GF-D8 (cell line): Measurements from ENCODE around the gene CFAP100.

Source experiments
- DNase-seq: peaks from one replicate; lab custom pipeline; 2025; lab: John Stamatoyannopoulos, UW

CFAP100 gene

DNA sequence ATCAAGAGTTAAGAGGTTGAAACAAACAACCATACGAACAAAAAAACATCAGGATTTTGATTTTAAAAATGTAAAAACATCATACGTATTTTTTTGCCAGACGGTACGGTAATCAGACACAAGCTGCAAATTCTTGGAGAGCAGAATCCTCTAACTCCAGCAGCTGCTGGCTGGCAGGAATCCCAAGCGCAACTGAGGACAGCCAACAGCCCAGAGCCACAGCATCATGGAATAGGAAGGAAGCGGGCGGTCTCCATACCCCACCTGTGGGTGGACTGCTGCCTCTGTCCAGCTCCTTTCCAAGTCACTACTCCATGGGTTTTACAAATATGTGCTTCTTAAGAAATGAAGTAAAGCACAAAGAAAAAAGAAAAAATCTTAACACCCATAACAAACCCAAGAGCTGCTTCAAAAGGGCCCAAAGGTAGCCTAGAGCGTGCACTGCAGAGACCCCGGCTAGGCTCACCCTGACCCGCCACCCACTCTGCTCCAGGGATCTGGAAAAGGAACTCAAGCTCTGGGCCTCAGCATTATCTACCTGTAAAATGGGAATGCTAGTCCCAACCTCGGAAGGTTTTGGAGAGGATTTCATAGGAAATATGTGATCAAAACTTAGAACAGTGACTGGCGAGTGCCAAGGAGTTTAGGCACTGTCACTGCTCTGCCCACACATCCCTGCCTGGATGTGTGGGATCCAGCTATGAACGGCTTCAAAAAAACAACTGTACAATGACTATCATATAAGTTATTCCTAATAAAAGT lies 47.6 kb downstream of the CFAP100 start:
- no peak for DNase-seq

DNA sequence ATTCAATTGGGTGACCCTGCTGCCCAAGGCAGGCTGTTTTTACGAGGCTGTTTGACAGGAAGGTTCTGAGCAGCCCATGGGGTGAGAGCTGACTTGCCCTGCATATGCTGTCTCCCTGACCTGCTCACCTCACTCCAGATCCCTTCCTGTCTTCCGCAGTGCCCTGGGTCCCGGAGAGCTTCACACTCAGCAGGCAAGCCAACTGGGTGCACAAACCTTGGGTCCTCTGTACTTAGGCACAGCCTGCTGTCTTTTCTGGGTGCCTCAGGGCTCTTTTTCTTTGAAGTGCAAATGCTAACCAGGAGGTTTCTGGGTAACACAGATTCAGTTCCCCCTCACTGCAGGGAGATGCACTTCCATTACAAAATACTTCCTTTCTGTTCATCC lies 48.1 kb downstream of the CFAP100 start:
- DNase-seq, result no peak

DNA sequence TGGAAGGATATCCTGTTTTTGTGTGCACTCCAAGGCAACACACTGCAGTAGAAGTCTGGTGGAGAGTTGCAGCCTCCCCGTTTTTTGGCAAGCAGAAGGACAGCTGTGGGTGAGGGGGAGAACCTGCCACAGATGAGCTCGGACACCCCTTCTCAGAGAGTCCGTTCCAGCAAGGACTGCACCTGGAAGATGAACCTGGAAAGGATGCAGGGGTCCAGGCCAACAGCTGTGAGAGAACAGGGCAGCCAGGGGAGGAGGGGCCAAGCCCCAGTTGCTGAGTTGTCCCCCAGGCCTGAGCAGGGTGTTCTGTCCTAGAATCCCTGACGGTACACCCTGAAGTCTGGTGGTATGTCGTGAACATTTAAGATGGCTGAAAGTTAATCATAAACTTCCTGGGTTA lies 50.8 kb downstream of the CFAP100 start:
- DNase-seq, result no peak

DNA sequence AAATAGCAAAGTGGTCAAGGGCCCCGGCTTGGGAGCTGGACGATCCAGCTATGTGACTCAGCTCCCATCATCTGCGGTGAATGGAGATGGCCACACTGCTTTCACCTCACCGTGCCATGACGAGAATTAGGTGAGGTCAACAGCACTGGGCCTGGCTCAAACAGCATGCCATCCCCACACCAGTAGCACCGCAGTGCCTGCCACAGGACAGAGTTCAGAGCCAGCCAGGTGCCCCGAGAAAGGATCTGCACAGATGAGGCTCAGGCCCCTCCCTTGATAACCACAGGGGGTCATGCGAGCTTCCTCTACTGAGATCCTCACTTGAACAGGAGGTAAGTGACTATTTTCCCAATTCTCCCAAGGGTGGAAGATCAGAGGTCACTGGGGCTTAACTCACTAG lies 51.6 kb downstream of the CFAP100 start:
- DNase-seq, result no peak

DNA sequence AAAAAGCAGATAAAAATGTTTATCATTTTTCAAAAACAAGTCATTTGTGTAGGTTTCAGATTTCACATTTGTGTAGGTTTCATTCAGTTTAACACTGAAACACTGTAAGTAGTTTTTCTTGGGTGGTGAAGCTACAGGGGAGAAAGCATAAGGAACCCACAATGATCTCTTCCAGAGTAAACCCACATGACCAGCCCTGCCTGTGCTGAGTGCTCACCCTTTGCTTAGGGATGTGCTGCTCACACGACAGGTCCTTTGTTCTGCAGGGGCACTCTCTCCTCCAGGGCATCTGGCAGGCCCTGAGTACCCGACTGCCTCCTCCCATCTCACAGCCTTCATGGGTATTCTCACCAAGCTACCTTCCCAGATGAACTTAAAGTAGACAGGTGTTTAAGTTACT lies 52.1 kb downstream of the CFAP100 start:
- no peak for DNase-seq

DNA sequence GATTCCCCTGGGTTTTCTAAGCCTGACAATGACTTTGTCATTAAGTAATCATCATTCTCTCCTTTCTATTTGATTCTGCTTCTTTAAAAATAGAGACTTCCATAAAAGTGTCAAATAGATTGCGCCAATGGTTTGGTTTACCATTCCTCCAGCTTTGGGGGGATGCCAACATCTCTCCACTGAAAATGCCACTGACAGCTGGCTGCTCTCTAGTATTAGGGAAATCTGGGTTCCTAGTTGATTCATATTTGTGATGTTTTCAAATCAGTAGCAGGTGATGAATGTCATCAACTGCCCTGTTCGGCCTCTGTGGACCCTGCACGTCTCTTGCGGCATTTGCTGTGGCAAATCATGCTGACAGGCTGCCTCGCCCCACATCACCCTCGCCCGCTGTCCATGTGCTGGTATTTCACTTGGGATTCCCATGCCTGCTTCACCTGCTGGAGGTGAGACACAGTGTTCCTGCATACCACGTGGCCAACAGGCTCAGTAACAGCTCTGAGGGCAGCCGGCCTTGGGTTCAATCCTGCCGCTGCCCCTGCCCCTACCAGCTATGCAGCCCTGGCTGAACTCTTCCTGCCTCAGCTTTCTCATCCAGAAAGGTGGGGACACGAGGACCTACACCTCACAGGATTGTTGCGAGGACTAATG lies 52.9 kb downstream of the CFAP100 start:
- DNase-seq, result no peak

DNA sequence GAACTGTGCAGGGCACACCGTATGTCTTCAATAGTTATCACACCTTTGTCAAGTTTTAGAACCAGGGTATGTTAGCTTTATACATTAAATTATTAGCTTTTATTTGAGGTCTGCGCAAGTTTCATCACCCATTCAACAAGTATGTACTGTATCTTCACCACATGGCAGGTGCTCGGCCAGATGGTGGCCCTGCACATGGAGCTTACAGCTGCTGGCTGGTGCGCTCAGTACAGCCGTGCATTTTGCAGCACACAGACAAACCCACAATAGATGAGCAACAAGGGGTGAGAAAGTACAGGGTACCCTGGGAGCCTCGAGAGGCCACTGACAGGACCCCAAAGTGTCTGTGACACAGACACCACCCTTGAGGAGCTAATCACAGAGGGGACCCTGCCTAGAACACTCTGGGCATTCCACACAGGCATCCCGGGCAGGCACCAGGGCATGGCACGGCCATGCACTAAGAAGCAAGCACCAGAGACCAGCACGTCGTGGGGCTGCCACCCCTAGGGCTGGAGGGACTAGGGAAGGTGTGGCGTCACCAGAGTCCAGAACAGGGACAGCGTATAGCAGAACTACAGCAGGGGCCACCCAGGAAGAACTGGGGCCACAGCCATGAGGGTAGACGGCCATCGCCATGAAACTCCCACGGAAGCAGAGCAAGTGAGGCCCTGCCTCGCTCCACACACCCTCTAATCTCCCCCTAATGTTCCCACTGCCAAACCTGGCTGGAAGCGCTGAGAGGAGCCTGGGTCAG lies 53.6 kb downstream of the CFAP100 start:
- no peak for DNase-seq

DNA sequence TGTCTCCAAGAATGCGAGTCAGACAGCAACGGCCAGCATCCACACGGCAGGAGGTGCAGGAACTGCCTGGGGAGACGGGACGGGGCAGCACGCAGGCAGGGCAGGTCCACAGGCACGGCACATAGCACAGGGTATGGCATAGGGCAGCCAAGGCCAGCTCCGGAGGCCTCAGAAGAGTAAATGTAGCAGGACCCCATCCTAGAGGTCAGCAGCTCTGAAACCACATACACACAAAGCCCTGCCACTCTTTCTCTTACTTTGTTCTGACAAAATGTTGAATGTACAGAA lies 54.1 kb downstream of the CFAP100 start:
- no peak for DNase-seq

DNA sequence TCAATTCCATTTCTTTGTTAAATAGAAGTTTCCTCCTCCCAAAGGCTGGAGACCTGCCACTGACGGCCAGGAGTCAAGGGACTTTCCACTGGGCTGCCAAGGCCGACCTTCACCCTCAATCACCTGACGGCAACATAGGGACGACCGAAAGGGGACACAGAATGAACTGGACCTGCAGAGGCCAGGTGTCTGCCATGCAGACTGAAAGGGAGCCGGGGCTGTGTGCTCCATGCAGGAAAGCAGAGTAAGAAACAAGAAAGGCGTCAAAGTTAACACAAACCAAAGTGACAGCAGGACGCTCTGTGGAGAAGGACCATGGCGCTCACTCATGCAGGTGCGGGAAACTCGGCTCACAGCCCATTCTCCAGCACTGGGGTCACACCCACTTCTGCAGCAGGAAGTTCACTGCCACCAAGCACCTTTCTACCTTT lies 54.9 kb downstream of the CFAP100 start:
- no peak for DNase-seq

DNA sequence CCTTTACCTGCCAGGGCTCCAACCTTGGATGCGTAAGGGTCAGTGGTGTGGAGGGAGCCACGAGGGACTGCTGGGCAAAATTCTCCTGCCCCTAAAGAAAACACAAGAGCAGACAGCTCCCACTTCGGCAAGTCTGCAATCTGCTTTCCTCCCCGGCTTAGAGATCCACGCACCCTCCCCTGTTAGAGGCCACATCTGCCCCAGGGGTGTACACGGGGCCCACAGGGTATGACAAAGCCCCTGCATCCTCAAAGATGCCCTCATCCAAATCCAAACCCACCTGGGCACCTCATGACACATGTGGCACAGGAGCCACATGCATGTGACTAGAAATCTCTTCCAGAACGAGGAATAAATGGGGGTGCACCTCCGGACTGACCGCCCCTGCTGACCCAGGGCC lies 55.5 kb downstream of the CFAP100 start:
- DNase-seq, result no peak

DNA sequence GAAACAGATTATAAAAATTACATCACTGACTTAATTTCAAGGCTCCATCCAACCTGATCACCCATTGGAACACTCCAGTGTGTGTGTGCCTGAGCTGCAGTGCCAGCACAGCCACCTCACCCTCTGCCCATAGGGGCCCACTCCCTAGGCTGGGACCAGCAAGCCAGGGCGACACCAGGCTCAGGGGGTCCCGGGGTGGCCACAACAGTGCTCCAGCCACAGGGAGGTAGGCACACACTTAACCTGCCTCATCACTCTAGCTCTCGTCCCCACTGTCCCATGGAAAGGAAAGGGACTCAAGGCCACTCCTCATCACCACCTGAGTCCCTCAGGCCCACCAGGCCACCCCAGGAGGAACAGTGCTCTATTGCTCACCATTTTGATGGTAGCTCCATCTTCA lies 56.0 kb downstream of the CFAP100 start:
- DNase-seq, result no peak

DNA sequence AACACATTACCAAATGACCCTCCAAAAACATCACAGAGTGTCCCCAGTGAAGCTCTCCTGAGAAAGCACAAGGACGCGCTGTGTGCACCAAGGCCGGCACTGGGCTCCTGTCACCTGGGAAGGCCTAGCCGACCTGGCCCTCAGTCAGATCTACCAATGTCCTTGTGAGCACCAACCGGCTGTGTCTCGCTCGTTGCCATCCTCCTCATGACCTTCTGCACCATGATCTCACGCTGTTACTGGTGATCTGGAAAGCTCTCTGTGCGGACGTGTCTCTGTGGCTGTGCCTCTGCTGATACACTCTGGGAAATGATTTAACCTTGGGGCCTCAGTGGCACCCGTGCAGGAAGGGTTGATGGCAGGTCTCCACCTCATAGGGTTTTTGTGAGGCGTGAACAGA lies 56.8 kb downstream of the CFAP100 start:
- DNase-seq, result no peak

DNA sequence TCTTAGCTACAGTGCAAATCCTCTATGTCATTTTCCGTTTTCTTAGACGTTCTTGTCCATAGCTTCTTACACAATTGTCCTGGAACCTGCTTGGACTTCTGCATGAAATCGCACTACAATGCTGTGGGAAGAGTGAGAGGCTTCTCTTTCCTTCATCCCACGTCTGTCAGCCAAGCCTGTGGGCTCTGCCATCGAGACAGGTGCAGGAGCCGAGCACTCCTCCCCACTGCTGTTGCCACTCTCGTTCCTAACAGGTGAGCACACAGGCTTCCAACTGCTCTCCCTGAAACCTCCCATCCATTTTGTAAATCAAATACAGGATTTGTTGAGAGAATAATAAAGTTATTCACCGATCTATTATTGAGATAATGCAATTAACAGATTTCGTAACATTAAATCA lies 57.5 kb downstream of the CFAP100 start:
- DNase-seq, result no peak

DNA sequence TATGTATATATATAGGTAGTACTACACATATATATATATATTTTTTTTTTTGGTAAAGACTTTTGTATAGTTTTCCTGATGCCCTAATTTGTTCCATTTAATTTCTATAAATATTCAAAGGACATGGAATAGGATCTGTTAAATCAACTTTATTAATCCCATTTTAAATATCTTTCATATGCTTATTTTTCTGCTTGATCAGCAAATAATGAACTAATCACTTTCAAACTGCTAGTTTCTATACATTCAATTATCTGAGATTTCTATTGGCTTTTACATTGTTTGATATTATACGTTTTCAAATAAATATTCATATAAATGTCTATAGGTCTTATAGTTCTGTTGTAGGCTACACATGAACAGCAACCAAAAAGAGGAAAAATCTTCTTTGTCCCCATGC lies 59.3 kb downstream of the CFAP100 start:
- no peak for DNase-seq

DNA sequence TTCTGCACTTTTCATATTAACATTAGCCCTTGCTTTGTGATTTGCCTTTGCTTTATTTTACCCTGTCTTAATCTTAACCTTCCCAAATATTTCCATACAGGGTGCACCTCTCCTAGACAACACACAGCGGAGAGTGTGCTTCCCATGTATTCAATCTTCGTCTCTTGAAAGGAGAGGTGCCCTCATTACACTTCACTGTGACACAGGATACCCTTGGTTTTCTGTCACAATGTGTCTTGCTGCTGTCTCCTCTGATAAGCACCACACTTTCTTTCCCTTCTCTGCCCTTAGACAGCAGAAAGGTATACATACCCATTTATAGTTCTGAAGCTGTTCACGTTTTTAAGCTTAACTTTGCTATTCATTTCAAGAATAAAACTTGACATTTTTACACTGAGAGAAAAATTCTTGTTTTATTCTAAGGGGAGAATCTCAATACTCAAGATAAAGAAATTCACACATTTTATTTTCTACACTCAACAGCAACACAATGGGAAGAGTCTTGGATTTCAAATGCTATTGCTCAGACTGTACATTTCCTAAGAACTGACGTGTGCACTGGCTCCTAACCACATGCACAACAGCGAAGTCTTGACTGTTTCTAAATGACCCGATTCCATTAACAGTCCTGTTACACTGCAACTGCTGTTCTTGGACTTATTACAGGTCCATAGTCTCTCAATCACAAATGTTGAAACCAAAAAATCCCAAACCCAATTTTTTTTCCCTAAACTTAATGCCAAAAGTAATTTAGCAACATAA lies 59.9 kb downstream of the CFAP100 start:
- no peak for DNase-seq

DNA sequence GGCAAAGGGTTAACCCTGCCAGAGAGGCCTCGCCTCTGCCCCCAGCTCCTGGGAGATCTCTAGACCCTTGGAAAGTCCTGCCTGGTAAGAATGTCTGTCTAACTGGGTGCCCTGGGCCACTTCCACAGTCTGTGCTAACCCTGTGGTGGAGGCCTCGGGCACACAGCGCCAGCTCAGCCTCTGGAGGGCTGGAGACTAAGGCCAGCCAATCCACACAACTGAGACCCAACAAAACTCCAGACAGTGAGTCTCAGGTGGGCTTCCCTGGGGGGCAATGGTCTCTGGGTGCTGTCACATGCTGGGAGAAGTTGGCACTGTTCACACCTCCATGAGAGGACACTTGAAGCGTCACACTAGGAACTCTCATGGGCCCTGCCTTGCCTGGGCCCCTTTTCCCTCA lies 61.5 kb downstream of the CFAP100 start:
- no peak for DNase-seq

DNA sequence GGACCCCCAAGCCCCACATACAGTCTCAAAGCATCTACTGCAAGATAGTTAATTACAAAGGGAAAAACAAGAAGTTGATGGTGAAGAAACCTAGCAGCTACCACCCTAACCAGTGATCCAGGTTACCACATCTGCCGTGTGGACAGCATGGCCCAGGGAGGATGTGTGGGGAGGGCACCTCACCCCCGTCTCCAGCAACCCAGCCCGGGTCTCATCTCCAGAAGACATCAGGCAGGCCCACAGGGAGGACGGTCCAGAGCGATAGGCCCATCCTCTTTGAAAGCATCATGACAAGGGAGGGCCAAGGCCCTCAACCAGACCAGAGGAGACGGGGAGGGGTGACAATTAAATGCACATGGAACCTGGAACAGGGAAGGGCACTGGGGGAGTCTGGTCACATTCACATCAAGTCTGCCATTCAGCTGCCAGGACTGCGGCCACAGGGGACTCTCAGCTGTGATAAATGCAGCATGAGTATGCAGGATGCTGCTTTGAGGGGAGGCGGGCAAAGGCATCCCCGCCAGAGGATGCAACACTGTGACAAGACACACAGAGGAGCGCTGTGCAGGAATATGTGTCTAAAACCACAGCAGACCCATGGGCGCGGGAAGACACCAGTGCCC lies 62.2 kb downstream of the CFAP100 start:
- DNase-seq, result no peak

DNA sequence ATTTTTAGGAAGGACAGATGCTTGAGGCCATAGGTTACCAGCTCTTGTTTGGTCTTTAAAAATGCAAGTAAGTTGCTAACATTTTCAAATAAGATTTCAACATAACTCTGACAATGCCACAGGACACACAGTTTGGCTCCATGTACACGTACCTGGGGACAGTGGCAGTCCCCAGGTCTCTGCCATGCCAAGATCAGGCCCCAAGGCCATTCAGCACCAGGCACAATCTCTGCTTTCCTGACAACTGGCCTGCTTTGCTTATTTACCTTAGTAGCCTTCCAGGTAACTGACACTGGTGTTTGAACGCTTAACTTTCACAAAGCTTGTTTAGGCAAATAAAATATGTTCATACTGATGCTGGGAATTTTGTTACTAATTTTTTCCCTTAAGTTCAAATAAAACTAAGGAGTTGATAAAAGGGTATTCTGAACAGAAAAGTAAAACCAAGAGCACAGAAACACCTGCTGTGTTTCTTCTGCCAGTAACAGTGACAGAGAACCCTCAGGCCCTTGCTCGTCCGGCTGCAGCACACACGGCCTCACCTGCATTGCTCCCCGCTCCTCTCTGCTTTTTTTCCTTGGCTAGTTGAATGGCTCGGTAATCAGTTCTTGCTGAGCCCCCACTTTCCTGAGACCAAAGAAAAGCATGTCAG lies 64.5 kb downstream of the CFAP100 start:
- DNase-seq, result no peak

DNA sequence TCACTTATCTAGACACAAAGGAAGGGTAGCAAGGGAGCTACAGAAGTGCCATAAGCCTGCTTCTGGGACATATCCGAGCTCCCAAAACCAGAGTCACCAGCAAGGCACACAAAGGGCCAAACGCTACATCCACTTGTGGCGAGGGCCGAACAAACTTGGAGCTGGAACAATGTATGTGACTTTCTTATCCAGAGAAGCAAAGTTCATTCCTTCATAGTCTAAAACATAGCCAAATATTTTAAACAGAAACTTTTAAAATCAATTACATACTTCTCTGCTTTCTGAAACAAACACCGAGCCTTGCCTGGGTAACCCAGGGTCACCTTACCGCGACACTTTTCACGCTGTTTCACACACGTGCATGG lies 65.0 kb downstream of the CFAP100 start:
- no peak for DNase-seq

DNA sequence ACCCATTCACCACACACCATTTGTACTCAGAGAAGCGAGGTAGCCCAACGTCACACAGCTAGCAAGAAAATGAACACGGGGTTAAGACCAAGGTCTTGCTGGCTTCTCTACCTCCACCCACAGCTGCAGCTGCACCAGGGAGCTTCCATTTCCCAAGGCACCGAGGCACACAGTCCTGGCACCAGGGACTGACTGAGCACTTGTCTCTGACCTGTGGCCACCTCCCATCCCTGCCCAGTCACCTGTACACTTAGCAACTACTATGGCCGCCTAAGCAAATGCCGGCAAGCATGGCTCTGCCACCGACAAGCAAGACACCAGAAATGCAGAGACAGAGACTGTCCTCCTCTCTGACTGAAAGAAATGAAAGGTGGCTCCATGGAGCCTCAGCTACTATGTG lies 65.7 kb downstream of the CFAP100 start:
- no peak for DNase-seq

DNA sequence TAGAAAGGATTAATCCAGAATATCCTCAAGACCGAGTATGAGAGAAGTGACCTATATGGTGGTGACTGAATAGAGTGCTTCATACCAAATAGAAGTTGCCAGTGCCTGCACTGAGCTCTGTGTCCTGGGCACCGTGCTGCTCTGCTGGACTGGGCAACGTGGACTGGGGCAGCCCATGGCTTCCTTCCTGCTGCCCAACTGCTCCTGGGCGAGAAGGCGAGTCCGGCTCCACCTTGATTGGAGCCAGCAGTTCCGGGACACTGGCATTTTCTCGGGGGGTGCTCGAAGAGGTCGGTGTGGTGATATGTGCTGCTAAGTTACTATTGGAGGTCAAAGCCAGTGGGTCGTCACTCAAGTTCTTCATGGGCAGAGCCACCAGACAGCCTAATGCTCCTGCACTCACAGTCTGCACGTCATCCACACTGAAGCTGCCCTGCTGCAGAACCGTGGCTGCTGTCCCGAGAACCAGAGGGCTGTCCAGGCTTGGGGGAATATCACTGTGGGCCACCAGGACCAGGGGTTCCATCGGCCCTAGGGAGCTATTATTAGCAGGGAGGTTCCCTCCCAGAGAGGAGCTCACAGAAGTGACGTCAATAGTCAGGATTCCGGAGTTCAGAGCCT lies 66.9 kb downstream of the CFAP100 start:
- DNase-seq, result no peak
